Left renal pelvis (tissue), 4 donors: Measurements from ENCODE around the gene BLNK. TPM values are rescaled to one million over a fixed set of nuclear protein-coding genes. Genes with fewer than 3 reads are reported as not detected.
"Not testable (repeated sequence)": the region's sequence is repeated elsewhere in the genome, so short reads cannot be mapped to it uniquely, and the experiment has no call there.

ENCODE experiments used
- DNase-seq, 4 donors: peaks; one replicate each; pipeline ENCODE4 v3.0.0-alpha.2; 2013; ENCODE audit warnings: low read depth in 4 of 4, low spot score in 3 of 4
- polyA plus RNA-seq, 4 donors: library from polyadenylated mRNA; unstranded; fragments of 120-200 nt; gene quantifications; one replicate each; pipeline ENCODE4 v1.2.1, GENCODE V29; 2013; ENCODE audit not compliant: insufficient read length in 4 of 4

BLNK gene
- 10 to 100 TPM in 3 of 4 donors, 1 to 10 TPM in 1; 3.5 to 63.0 (median 37.6) TPM for polyA plus RNA-seq

GRCh38 chr10:96271016-96271815 is at the start of gene BLNK:
Gene BLNK, minus strand, starts transcription at chr10:96271569. Its CDS starts 171 bp downstream, at chr10:96271398.
- peak in 2 of 4 donors; percentile 39 to 45 for DNase-seq

- DNase-seq: no peak
Observed at GRCh38 chr10:96319754-96320474, 48.5 kb upstream of the BLNK start.

GRCh38 chr10:96317067-96317833 is 45.9 kb upstream of the BLNK start:
- no peak for DNase-seq

GRCh38 chr10:96313344-96313743 is 42.0 kb upstream of the BLNK start:
- no peak for DNase-seq

GRCh38 chr10:96311180-96311715 is 39.9 kb upstream of the BLNK start:
- no peak for DNase-seq

GRCh38 chr10:96310321-96310669 is 38.9 kb upstream of the BLNK start:
- DNase-seq: no peak

GRCh38 chr10:96309628-96310320 is 38.4 kb upstream of the BLNK start:
- DNase-seq: no peak

GRCh38 chr10:96308854-96309253 is 37.5 kb upstream of the BLNK start:
- not testable (repeated sequence) for DNase-seq

- DNase-seq: no peak
Observed at GRCh38 chr10:96306516-96306915, 35.1 kb upstream of the BLNK start.

GRCh38 chr10:96305019-96305418 is 33.6 kb upstream of the BLNK start:
- DNase-seq: no peak

GRCh38 chr10:96304230-96304629 is 32.9 kb upstream of the BLNK start, which contains the start of gene DNTT:
Gene DNTT, plus strand, starts transcription at chr10:96304434. Its CDS starts 64 bp downstream, at chr10:96304498.
- DNase-seq: no peak

GRCh38 chr10:96301616-96302015 is 30.2 kb upstream of the BLNK start:
- DNase-seq: no peak

- no peak for DNase-seq
Observed at GRCh38 chr10:96299383-96299782, 28.0 kb upstream of the BLNK start.

- no peak for DNase-seq
Observed at GRCh38 chr10:96298362-96298761, 27.0 kb upstream of the BLNK start.

- DNase-seq: no peak
Observed at GRCh38 chr10:96297486-96297885, 26.1 kb upstream of the BLNK start.

GRCh38 chr10:96295475-96295874 is 24.1 kb upstream of the BLNK start:
- DNase-seq: no peak

- no peak for DNase-seq
Observed at GRCh38 chr10:96292971-96293920, 21.9 kb upstream of the BLNK start.

- no peak for DNase-seq
Observed at GRCh38 chr10:96290368-96291133, 19.2 kb upstream of the BLNK start.
